ENCODE measurements around the gene FBLIM1. TPM values are rescaled to one million over a fixed set of nuclear protein-coding genes. Genes with fewer than 3 reads are reported as not detected.

FBLIM1 gene
- total and polyA plus RNA-seq, 2 experiments from 2014 or later: 117 to 120 TPM

- Histone ChIP-seq H3K9me3 (ENCODE audit: low read depth) (no peaks in the 10 kb centered on the region), H3K27me3 (no peaks in the 10 kb centered on the region), H3K4me3 (no peak overlapping the region), H4K20me1 (ENCODE audit: insufficient read depth, poor library complexity, severe bottlenecking) (no peaks in the 10 kb centered on the region), H3K4me2 (no peak overlapping the region), H2AFZ (no peak overlapping the region), H3K4me1 (ENCODE audit: insufficient read depth) (peaks cover 7% of the 10 kb centered on the region), H3K36me3 (replicated peaks; ENCODE audit: insufficient read depth, low read depth) (no peaks in the 10 kb centered on the region), H3K27ac (no peak overlapping the region), H3K9me2 (replicated peaks; ENCODE audit: insufficient read depth) (no peaks in the 10 kb centered on the region), H3K79me2 (no peaks in the 10 kb centered on the region)
- 77% methylated on average over 10 of the region's 10 CpGs for WGBS (ENCODE audit: low lambda C conversion rate, missing lambda C conversion rate)
- no peak for DNase-seq (ENCODE audit: low spot score)
- TF ChIP-seq EZH2 (IDR thresholded peaks at IDR 0.05; ENCODE audit: borderline replicate concordance): no peak
- no peak for TF ChIP-seq EZH2phosphoT487 (IDR thresholded peaks at IDR 0.05; ENCODE audit: low read depth, severe bottlenecking, unreplicated experiment)
- TF ChIP-seq CTCF (IDR thresholded peaks at IDR 0.05; ENCODE audit: poor library complexity): no peak
Measured at GRCh38 chr1:15751717-15752116, 6.9 kb upstream of the FBLIM1 start.

DNA sequence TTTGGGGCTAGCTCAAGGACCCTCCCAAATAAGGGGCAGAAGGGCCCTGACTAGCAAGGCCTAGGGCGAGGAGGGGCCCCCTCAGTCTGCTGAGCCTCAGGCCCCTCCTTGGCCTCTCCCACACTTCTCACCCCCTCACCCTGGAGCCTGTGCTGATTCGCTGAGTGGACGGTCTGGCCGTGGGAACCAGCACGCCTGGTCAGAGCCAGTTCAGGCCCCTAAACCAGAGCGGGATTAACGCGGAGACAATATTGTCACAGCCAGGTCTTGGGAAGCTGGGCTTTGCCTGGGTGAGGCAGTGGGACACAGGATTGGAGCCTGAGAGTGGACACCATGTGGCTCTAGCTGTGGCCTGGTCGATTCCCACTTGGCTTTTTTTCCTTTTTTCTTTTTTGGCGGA lies 4.8 kb upstream of the FBLIM1 start:
- H2AFZ ChIP-seq: no peak overlapping the region
- H4K20me1 ChIP-seq (ENCODE audit: insufficient read depth, poor library complexity, severe bottlenecking): no peaks in the 10 kb centered on the region
- TF ChIP-seq EZH2phosphoT487 (IDR thresholded peaks at IDR 0.05; ENCODE audit: low read depth, severe bottlenecking, unreplicated experiment): no peak
- TF ChIP-seq EZH2 (IDR thresholded peaks at IDR 0.05; ENCODE audit: borderline replicate concordance): no peak
- no peak for TF ChIP-seq CTCF (IDR thresholded peaks at IDR 0.05; ENCODE audit: poor library complexity)
- H3K79me2 ChIP-seq: peaks cover 4% of the 10 kb centered on the region
- no peaks in the 10 kb centered on the region for H3K9me3 ChIP-seq (ENCODE audit: low read depth)
- H3K4me3 ChIP-seq: no peak overlapping the region
- no peaks in the 10 kb centered on the region for H3K36me3 ChIP-seq (replicated peaks; ENCODE audit: insufficient read depth, low read depth)
- H3K4me2 ChIP-seq: no peak overlapping the region
- no peaks in the 10 kb centered on the region for H3K27me3 ChIP-seq
- H3K4me1 ChIP-seq (ENCODE audit: insufficient read depth): peaks cover 20% of the 10 kb centered on the region
- H3K27ac ChIP-seq: no peak overlapping the region
- 89% methylated on average over 10 of the region's 10 CpGs for WGBS (ENCODE audit: low lambda C conversion rate, missing lambda C conversion rate)
- DNase-seq (ENCODE audit: low spot score): no peak
- no peaks in the 10 kb centered on the region for H3K9me2 ChIP-seq (replicated peaks; ENCODE audit: insufficient read depth)

DNA sequence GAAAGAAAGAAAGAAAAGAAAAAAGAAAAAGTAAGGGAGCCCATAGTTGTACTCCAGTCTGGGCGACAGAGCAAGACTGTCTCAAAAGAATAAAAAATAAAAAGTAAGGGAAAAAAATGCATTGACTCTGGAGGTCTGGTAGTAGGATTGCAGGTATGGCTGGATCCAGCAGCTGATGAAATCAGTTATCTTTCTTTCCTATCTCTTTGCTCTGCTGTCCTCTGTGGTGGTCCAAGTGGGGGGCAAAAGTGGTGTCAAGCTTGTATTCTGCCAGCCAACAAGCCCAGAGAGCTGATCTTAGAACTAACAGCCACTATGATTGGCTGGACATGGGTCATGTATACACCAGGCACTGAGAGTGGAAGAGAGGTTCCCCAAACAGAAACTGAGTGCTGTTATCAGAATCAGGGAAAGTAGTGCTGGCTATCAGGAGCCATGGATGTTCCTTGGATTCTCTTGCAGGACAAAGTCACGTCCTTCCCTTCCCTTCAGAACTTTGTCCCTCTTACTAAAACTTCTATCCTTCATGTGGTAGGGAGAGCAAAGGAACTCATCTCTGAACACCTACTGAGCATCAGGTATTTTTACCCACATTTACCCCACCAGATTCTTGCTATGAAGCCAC lies 3.5 kb upstream of the FBLIM1 start:
- Histone ChIP-seq H3K79me2 (peaks cover 18% of the 10 kb centered on the region), H3K9me3 (ENCODE audit: low read depth) (no peaks in the 10 kb centered on the region), H3K27ac (no peak overlapping the region), H4K20me1 (ENCODE audit: insufficient read depth, poor library complexity, severe bottlenecking) (no peaks in the 10 kb centered on the region), H2AFZ (no peak overlapping the region), H3K4me1 (ENCODE audit: insufficient read depth) (peaks cover 18% of the 10 kb centered on the region), H3K27me3 (no peaks in the 10 kb centered on the region), H3K36me3 (replicated peaks; ENCODE audit: insufficient read depth, low read depth) (no peaks in the 10 kb centered on the region), H3K4me3 (no peak overlapping the region), H3K9me2 (replicated peaks; ENCODE audit: insufficient read depth) (no peaks in the 10 kb centered on the region), H3K4me2 (no peak overlapping the region)
- no peak for TF ChIP-seq EZH2 (IDR thresholded peaks at IDR 0.05; ENCODE audit: borderline replicate concordance)
- TF ChIP-seq CTCF (IDR thresholded peaks at IDR 0.05; ENCODE audit: poor library complexity): no peak
- no peak for TF ChIP-seq EZH2phosphoT487 (IDR thresholded peaks at IDR 0.05; ENCODE audit: low read depth, severe bottlenecking, unreplicated experiment)
- WGBS (ENCODE audit: low lambda C conversion rate, missing lambda C conversion rate): 97% methylated on average over 2 of the region's 2 CpGs
- DNase-seq (ENCODE audit: low spot score): no peak
